AG20443 (cell line): ENCODE results near the gene PTPRG.
A peak's percentile ranks its signal among the peaks of the same experiment; 100 is the strongest.

Experiments used
- DNase-seq: peaks from one replicate; pipeline ENCODE4 v3.0.0; 2012; ENCODE audit warnings: low spot score, mixed read lengths

The PTPRG gene

DNA sequence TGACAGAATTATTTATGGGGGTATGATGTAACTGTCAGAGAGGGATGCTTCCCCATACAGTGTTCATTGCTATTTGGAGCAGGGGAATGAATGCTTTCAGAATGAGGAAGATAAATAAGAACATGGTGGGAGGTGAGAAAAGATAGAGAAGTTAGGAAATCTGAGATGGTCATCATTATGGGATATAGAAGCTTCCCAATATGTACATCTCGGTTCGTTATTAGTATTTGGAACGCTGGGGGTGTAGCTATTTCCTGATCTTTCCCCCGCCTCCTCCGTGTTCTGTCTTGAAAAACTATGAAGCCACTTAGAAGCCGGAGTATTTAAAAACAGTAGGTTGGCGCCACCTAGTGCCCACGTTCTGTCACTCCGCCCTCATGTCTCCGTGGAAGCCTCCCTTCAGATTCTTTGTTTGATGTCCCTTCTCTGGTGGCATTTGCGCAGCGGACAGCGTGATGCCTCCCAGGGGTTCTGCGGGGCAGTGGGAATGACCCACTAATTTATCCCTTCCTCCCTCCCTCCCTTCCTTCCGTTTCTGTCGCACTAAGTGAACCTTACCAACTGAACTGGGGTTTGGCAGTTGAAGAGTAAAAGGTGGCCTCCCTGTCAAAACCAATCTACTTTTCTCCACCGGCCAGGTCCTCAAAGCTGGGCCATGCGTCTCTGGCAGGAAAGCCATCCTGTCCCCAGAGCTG lies 627.5 kb downstream of the PTPRG start:
- peak; percentile 88 for DNase-seq

- DNase-seq: no peak
Measured at GRCh38 chr3:62189376-62189698, 628.0 kb downstream of the PTPRG start.

- DNase-seq: no peak
Measured at GRCh38 chr3:62192891-62193290, 631.5 kb downstream of the PTPRG start.

DNA sequence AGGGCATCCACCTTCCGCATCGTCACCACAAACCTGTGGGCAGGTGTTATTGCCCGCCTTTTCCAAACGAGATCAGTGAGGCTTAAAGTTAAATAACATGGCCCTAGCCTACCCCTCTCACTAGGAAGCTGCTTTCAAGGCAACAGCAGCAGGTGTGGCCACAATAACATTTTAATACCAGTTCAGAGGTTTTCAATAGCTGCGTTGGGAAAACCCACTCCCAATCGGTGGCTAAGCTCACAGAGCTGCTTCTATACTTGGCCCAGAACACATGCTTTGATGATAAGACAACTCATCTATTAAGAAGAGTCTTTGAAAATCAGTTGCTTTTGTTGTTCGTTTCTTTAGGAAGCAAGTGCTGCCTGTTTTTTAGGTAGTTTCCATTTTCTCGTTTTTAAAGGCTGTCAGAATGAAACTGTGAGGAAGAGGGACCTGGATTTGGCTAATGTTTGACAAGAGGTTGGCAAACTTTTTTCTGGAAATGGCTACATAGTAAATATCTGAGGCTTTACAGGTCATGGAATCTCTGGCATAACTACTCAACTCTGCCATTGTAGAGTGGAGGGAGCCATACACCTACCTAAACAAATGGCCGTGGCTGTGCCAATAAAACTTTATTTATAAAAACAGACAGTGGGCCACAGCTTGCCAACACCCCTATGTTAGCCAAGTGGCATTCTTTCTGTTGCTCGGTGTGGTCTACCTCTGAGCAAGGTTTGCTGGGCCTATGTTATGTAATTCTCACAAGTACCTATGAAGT lies 632.4 kb downstream of the PTPRG start:
- no peak for DNase-seq

DNA sequence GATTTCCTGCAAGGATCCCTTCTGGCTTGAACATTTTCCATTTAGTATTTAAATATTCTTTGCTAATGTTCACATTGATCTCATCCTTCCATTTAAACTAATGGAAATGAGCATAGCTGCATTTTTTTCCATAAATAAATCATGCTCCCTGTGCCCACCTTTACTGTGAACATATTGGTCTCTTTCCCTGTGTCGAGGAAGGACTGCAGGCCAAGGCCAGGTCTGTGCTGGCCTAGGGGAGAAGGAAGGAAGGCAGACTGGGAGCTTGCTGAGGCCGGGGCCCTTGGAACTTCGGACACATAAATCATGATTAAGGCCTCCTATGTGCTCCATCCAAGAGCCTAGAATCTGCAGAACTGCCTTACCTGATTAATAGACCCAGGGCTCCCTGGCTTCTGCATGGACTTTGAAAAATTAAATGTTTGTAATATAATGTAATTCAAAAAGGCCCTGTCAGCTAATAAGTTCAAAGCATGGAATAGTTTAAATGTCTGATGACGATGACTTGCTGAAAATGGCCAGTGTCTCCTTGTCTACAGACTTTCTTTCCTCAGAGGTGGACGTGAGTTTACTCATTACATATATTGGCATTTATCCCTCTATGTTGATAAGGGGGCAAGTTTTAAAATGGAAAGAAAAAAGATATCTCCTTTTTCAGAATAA lies 636.1 kb downstream of the PTPRG start:
- no peak for DNase-seq

GRCh38 chr3:62199126-62199525 lies 637.8 kb downstream of the PTPRG start:
- no peak for DNase-seq

GRCh38 chr3:62201438-62202035 lies 640.2 kb downstream of the PTPRG start:
- peak; percentile 60 for DNase-seq

DNA sequence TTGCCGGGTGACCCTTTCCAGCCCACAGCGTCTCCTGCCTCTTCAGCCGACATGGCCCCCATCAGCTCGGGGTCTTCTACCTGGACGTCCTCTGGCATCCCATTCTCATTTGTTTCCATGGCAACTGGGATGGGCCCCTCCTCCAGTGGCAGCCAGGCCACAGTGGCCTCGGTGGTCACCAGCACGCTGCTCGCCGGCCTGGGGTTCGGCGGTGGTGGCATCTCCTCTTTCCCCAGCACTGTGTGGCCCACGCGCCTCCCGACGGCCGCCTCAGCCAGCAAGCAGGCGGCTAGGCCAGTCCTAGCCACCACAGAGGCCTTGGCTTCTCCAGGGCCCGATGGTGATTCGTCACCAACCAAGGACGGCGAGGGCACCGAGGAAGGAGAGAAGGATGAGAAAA lies 641.8 kb downstream of the PTPRG start:
- DNase-seq: no peak

GRCh38 chr3:62203561-62203960 lies 642.2 kb downstream of the PTPRG start:
- DNase-seq: no peak

- no peak for DNase-seq
Measured at GRCh38 chr3:62207197-62207596, 645.8 kb downstream of the PTPRG start.

- DNase-seq: no peak
Measured at GRCh38 chr3:62208385-62208784, 647.0 kb downstream of the PTPRG start.

DNA sequence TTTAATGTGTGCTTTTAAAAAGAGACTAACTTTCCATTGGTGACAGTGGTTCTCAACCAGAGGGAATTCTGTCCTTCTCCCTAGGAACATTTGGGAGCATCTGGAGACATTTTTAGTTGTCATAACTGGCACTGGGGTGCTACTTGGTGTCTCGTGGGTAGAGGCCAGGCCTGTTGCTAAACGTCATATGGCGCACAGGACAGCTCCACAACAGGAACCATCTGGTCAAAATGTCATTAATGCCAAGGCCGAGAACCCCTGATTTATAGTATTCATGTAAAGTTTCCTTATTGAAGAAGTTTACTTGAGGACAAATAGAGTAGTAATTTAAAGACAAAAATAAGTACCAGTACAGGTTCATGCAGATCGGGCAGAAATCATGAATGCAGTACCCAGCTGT lies 647.7 kb downstream of the PTPRG start:
- DNase-seq: no peak

DNA sequence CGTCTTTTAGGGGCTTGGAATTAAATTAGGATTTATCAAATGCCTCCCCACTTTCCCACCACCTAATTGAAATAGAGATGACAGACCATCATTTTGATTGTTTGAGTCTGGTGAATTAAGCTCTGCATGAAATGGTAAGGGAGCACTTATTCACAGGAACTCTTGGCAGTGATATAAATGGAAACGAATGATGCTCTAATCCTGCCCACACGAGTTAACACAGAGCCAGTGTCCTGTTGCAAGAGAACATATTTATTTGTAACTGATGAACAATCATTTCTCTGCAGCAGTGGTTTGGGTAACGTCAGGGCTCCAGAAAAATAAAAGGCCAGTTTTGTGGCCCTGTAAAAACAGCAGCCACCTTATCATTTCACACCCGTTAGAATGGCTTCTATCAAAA lies 648.6 kb downstream of the PTPRG start:
- DNase-seq: peak; percentile 40

GRCh38 chr3:62211675-62212429 lies 650.5 kb downstream of the PTPRG start:
- DNase-seq: no peak

DNA sequence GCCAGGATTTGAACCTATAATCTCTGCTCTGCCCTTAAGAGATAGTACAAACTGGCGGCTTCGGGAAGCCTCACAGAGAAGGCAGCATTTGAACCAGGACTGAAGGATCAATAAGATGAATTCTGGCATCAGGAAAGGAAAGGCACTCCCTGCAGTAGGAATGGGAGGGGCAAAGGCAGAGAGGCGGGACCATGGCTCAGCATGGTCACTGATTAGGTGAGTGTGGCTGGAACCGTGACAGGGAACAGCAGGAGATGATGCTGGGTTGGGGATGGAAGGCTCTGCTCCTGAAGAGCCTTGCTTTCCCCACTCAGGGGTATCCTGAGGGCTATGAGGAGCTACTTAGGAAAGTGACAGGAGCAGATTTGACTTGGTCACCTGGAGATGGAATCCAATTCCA lies 653.5 kb downstream of the PTPRG start:
- no peak for DNase-seq

- DNase-seq: no peak
Measured at GRCh38 chr3:62220616-62221015, 659.2 kb downstream of the PTPRG start.

DNA sequence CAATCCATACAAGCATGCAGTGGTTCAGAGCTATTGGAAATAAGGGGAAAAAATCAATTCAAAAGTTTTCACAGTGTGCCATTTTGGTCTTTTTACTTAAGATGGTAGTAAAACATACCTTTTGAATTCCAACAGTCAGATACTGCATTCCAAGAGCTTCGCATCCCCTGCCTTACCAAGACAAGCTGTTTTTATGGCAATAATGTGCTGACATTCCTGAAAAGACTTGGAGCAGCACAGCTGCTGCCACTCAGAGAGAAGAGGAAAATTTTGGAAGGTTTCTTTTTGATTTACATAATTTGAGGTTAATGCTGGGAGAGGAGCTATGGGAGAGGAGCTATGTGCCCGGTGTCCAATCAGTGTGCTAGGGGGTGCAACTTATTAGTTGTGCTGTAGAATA lies 663.7 kb downstream of the PTPRG start:
- no peak for DNase-seq

DNA sequence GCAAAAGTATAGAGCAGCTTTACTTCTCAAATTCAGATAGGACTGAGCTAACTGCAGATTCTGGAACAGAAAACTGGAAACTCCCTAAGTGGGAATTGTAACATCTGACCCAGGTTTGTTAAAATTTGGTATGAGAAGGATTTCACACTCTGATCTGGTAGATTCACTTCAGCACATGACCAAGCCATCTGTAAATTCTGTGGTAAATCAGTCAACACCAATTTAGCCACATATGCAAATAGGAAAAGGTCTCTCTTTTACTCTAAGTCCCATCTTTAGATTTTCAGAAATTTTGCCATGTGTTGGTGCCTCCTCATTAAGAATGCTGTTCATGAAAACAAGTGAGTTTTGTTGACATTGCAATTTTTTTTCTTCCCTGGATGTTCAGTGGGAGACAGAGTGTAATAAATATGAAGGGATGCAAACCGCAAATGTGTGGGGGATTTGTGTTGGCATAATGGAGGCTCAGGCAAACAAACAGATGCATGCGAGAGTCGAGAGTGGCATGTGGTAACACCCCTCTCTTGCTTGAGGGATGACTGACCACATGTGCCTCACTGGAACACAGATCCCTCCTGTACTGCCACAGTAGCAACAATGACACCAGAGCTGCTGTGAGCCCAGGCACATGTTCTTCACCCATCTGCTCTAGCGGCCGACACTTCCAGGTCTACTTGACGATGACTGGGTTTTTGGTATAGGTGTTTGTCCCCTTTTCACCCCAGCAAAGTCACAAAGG lies 665.4 kb downstream of the PTPRG start:
- DNase-seq: no peak

DNA sequence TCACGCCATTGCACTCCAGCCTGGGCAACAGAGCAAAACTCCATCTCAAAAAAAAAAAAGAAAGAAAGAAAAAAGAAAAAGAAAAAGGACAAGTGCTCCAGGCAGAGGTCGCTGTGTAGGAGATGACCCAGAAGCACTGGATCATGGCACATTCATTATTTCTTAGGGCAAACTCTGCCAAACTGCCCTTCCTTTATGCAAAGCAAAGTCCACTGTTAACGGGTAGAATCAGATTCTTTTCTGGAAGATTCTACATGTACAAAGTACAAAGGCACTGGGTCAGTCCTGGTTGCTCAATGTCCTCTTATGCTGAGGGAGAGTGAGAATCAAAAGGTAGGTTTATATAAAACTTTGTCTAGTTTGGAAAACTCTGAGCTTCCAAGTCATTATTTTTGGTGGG lies 667.1 kb downstream of the PTPRG start:
- DNase-seq: no peak

- no peak for DNase-seq
Measured at GRCh38 chr3:62229211-62229610, 667.8 kb downstream of the PTPRG start.

DNA sequence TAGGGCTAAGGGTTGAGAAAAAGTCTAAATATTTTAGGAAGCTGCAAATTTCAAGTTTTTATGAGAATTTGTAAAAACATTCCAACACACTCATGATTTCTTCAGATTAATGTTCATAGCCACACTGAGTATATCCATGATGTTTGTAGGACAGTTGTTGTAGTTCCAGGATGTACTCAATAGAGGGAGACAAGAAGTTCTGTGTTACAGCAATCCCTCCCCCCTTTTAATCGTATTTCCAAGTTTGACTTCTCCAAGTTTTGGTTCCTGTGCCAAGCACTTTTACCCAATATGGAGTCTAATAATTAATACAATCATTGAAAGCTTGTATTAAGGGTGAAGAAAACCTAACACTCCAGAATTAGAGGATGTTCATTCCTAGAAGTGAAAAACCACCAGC lies 668.5 kb downstream of the PTPRG start:
- DNase-seq: no peak

GRCh38 chr3:62233065-62233464 lies 671.7 kb downstream of the PTPRG start:
- no peak for DNase-seq
